Osteoblast (primary cell): ENCODE data around the gene GRK1. TPM values are rescaled to one million over a fixed set of nuclear protein-coding genes. Genes with fewer than 3 reads are reported as not detected.
A peak's percentile ranks its signal among the peaks of the same experiment; 100 is the strongest.

Experiments used
- DNase-seq: peaks from one replicate; pipeline ENCODE4 v3.0.0; 2011; ENCODE audit warnings: low spot score, mixed read lengths; ENCODE audit not compliant: insufficient read length; ENCODE audit errors: missing footprints
- H2AFZ ChIP-seq: 2 replicates; pipeline ENCODE4 v1.6.0; 2011; ENCODE audit warnings: mild to moderate bottlenecking, low read length
- H3K27ac ChIP-seq: 2 replicates; pipeline ENCODE4 v1.5.1; 2011; ENCODE audit warnings: mild to moderate bottlenecking, low read depth, low read length, moderate library complexity
- H3K27me3 ChIP-seq: 2 replicates; pipeline ENCODE4 v1.6.0; 2012; ENCODE audit warnings: mild to moderate bottlenecking, control low read depth, inconsistent platforms, low read length, moderate library complexity; ENCODE audit not compliant: insufficient read depth
- H3K36me3 ChIP-seq: 2 replicates; pipeline ENCODE4 v1.5.1; 2011; ENCODE audit warnings: mild to moderate bottlenecking, low read length, control low read depth, moderate library complexity; ENCODE audit not compliant: insufficient read depth
- H3K4me1 ChIP-seq: 2 replicates; pipeline ENCODE4 v1.5.1; 2011; ENCODE audit warnings: mild to moderate bottlenecking, low read length, control low read depth, moderate library complexity; ENCODE audit not compliant: insufficient read depth
- H3K4me2 ChIP-seq: 2 replicates; pipeline ENCODE4 v1.6.0; 2011; ENCODE audit warnings: mild to moderate bottlenecking, low read length; ENCODE audit not compliant: insufficient read depth
- H3K4me3 ChIP-seq: fragments of 200-600 bp; sonication (generic); 3 replicates; pipeline ENCODE4 v1.5.1; 2012; ENCODE audit warnings: mild to moderate bottlenecking, low read length, inconsistent platforms; ENCODE audit not compliant: insufficient read depth
- H3K79me2 ChIP-seq: 2 replicates; pipeline ENCODE4 v1.6.0; 2012; ENCODE audit warnings: mild to moderate bottlenecking, low read length, control low read depth, inconsistent platforms; ENCODE audit not compliant: insufficient read depth
- H3K9me3 ChIP-seq: 2 replicates; pipeline ENCODE4 v1.5.1; 2011; ENCODE audit warnings: low read depth, low read length, control low read depth
- H4K20me1 ChIP-seq: 2 replicates; pipeline ENCODE4 v1.6.0; 2012; ENCODE audit warnings: mild to moderate bottlenecking, low read length, control low read depth; ENCODE audit not compliant: insufficient read depth
- CTCF ChIP-seq: IDR thresholded peaks from 2 replicates; pipeline ENCODE4 v1.5.1; 2011; ENCODE audit warnings: mild to moderate bottlenecking, low read depth, low read length, moderate library complexity; ENCODE audit errors: extremely low read depth
- total RNA-seq: library from RNA; depleted of rRNA; stranded (reverse); fragments of >200 nt; gene quantifications from 2 replicates; pipeline ENCODE4 v1.2.3, GENCODE V29; 2012

GRK1 gene
- total RNA-seq, 1 donor: not detected

GRCh38 chr13:113762538-113762937 is 95.5 kb downstream of the GRK1 start:
- no peaks in the 10 kb centered on the region for H3K9me3 ChIP-seq
- peak; percentile 48 for DNase-seq
- H3K27ac ChIP-seq: no peak overlapping the region
- H3K79me2 ChIP-seq: no peaks in the 10 kb centered on the region
- peaks cover 2% of the 10 kb centered on the region for H4K20me1 ChIP-seq
- H3K4me2 ChIP-seq: no peak overlapping the region
- H3K27me3 ChIP-seq: peaks cover 36% of the 10 kb centered on the region
- no peak for TF ChIP-seq CTCF
- H3K4me1 ChIP-seq: peaks cover 13% of the 10 kb centered on the region
- no peak overlapping the region for H3K4me3 ChIP-seq
- H3K36me3 ChIP-seq: no peaks in the 10 kb centered on the region
- no peak overlapping the region for H2AFZ ChIP-seq

GRCh38 chr13:113763254-113763653 is 96.2 kb downstream of the GRK1 start:
- H3K4me3 ChIP-seq: no peak overlapping the region
- no peak for TF ChIP-seq CTCF
- no peaks in the 10 kb centered on the region for H3K9me3 ChIP-seq
- H3K27me3 ChIP-seq: peaks cover 36% of the 10 kb centered on the region
- H3K36me3 ChIP-seq: no peaks in the 10 kb centered on the region
- H3K4me2 ChIP-seq: no peak overlapping the region
- DNase-seq: peak; percentile 39
- no peak overlapping the region for H2AFZ ChIP-seq
- no peak overlapping the region for H3K27ac ChIP-seq
- H4K20me1 ChIP-seq: peaks cover 2% of the 10 kb centered on the region
- H3K4me1 ChIP-seq: peaks cover 13% of the 10 kb centered on the region
- no peaks in the 10 kb centered on the region for H3K79me2 ChIP-seq

GRCh38 chr13:113763961-113764792 is 97.2 kb downstream of the GRK1 start:
- Histone ChIP-seq H4K20me1 (peaks cover 2% of the 10 kb centered on the region), H3K9me3 (no peaks in the 10 kb centered on the region), H2AFZ (no peak overlapping the region), H3K27me3 (peaks cover 36% of the 10 kb centered on the region), H3K36me3 (no peaks in the 10 kb centered on the region), H3K79me2 (no peaks in the 10 kb centered on the region), H3K27ac (no peak overlapping the region), H3K4me1 (peaks cover 8% of the 10 kb centered on the region), H3K4me3 (no peak overlapping the region), H3K4me2 (no peak overlapping the region)
- no peak for TF ChIP-seq CTCF
- peak; percentile 69 for DNase-seq

GRCh38 chr13:113764793-113765563 is 98.0 kb downstream of the GRK1 start:
- H3K79me2 ChIP-seq: no peaks in the 10 kb centered on the region
- no peaks in the 10 kb centered on the region for H3K36me3 ChIP-seq
- H3K27ac ChIP-seq: no peak overlapping the region
- peaks cover under 1% of the 10 kb centered on the region for H3K4me1 ChIP-seq
- peaks cover 30% of the 10 kb centered on the region for H3K27me3 ChIP-seq
- no peak overlapping the region for H2AFZ ChIP-seq
- H3K9me3 ChIP-seq: no peaks in the 10 kb centered on the region
- H3K4me3 ChIP-seq: no peak overlapping the region
- DNase-seq: peak; percentile 77
- no peak overlapping the region for H3K4me2 ChIP-seq
- no peak for TF ChIP-seq CTCF
- H4K20me1 ChIP-seq: peaks cover 2% of the 10 kb centered on the region
